ENCODE results near the gene RNF166. TPM values are rescaled to one million over a fixed set of nuclear protein-coding genes. Genes with fewer than 3 reads are reported as not detected.

Gene RNF166
- total and polyA plus RNA-seq, 2 of the 13 experiments (the other 11 are each of a cell fraction or from before 2014, with no cell fraction given), result 21.4 to 23.0 TPM

GRCh38 chr16:88650749-88651275 lies 55.4 kb downstream of the RNF166 start, which contains the start of gene CYBA (continued):
- no peak for TF ChIP-seq ZNF687 (CRISPR knock-in tag; IDR thresholded peaks at IDR 0.05)
- TF ChIP-seq TSC22D2 (CRISPR knock-in tag; IDR thresholded peaks at IDR 0.05; ENCODE audit: borderline replicate concordance), result peak; percentile 30; the same call in 1 of the 2 replicates
- TF ChIP-seq ZNF160 (CRISPR knock-in tag; IDR thresholded peaks at IDR 0.05), result peak; percentile 9; the same call in 1 of the 2 replicates
- peak; percentile 59 for TF ChIP-seq ZNF18 (CRISPR knock-in tag; IDR thresholded peaks at IDR 0.05; ENCODE audit: insufficient replicate concordance)
- no peak for TF ChIP-seq ZNF335 (CRISPR knock-in tag; IDR thresholded peaks at IDR 0.05)
- TF ChIP-seq KDM6A (CRISPR knock-in tag; IDR thresholded peaks at IDR 0.05; ENCODE audit: low read depth), result no peak
- no peak for TF ChIP-seq SMC3 (IDR thresholded peaks at IDR 0.05; ENCODE audit: low read length)
- TF ChIP-seq PLRG1 (conservative IDR thresholded peaks at IDR 0.05), result no peak
- no peak for TF ChIP-seq ZNF577 (CRISPR knock-in tag; IDR thresholded peaks at IDR 0.05; ENCODE audit: borderline replicate concordance, low read depth)
- TF ChIP-seq TCF12 (IDR thresholded peaks at IDR 0.05), result no peak
- TF ChIP-seq TCF12 (CRISPR knock-in tag; IDR thresholded peaks at IDR 0.05), result no peak
- no peak for TF ChIP-seq SMAD3 (CRISPR knock-in tag; IDR thresholded peaks at IDR 0.05)
- 0 out of 2 replicates have a peak, but pooled peaks have one; percentile 49 for TF ChIP-seq ZNF234 (CRISPR knock-in tag; conservative IDR thresholded peaks at IDR 0.05)
- TF ChIP-seq ZSCAN29 (CRISPR knock-in tag; conservative IDR thresholded peaks at IDR 0.05), result no peak
- TF ChIP-seq HNF4G (IDR thresholded peaks at IDR 0.05; ENCODE audit: borderline replicate concordance, low read depth, low read length), result no peak
- TF ChIP-seq HNF4G (CRISPR knock-in tag; IDR thresholded peaks at IDR 0.05; ENCODE audit: borderline replicate concordance, low read depth), result no peak
- TF ChIP-seq ESRRA (CRISPR knock-in tag; IDR thresholded peaks at IDR 0.05; ENCODE audit: low read depth), result no peak
- peak; percentile 6; the same call in 1 of the 2 replicates for TF ChIP-seq BRF2 (CRISPR knock-in tag; IDR thresholded peaks at IDR 0.05)
- no peak for TF ChIP-seq ZNF780A (CRISPR knock-in tag; IDR thresholded peaks at IDR 0.05)
- TF ChIP-seq SMARCE1 (IDR thresholded peaks at IDR 0.05; ENCODE audit: borderline replicate concordance), result no peak
- no peak for TF ChIP-seq ZNF441 (CRISPR knock-in tag; IDR thresholded peaks at IDR 0.05; ENCODE audit: borderline replicate concordance)
- no peak for TF ChIP-seq PTBP1 (IDR thresholded peaks at IDR 0.05; ENCODE audit: low read depth, low read length, poor library complexity, severe bottlenecking)
- TF ChIP-seq MTA1 (CRISPR knock-in tag; IDR thresholded peaks at IDR 0.05; ENCODE audit: borderline replicate concordance), result no peak
- TF ChIP-seq ZNF264 (CRISPR knock-in tag; IDR thresholded peaks at IDR 0.05), result peak; percentile 75; the same call in 1 of the 2 replicates
- TF ChIP-seq MED13 (CRISPR knock-in tag; IDR thresholded peaks at IDR 0.05), result no peak; the same call in 1 of the 2 replicates
- no peak for TF ChIP-seq KLF9 (CRISPR knock-in tag; IDR thresholded peaks at IDR 0.05; ENCODE audit: low read depth)
- TF ChIP-seq KLF13 (CRISPR knock-in tag; IDR thresholded peaks at IDR 0.05), result 0 out of 2 replicates have a peak, but pooled peaks have one; percentile 20
